Activated T-cell treated with anti-CD3 and anti-CD28 coated beads for 4 hours (primary cell): ENCODE results near the gene TMED7.

Experiments used
- DNase-seq: peaks from one replicate; pipeline ENCODE4 v3.0.0-alpha.2; 2020

The TMED7 gene

GRCh38 chr5:115579216-115579615 lies 46.6 kb downstream of the TMED7 start:
- DNase-seq: no peak

- DNase-seq: no peak
Observed at GRCh38 chr5:115578657-115579056, 47.2 kb downstream of the TMED7 start.

- DNase-seq: no peak
Observed at GRCh38 chr5:115577741-115578140, 48.1 kb downstream of the TMED7 start.

- no peak for DNase-seq
Observed at GRCh38 chr5:115577329-115577728, 48.5 kb downstream of the TMED7 start.

- DNase-seq: no peak
Observed at GRCh38 chr5:115575167-115576070, 50.4 kb downstream of the TMED7 start.

GRCh38 chr5:115573133-115573532 lies 52.7 kb downstream of the TMED7 start:
- no peak for DNase-seq

GRCh38 chr5:115571441-115571878 lies 54.4 kb downstream of the TMED7 start:
- no peak for DNase-seq

- no peak for DNase-seq
Observed at GRCh38 chr5:115568668-115569067, 57.2 kb downstream of the TMED7 start.

GRCh38 chr5:115565233-115565632 lies 60.6 kb downstream of the TMED7 start:
- no peak for DNase-seq
